Gastrocnemius medialis (tissue), 4 donors: ENCODE data around the gene COBL. TPM values are rescaled to one million over a fixed set of nuclear protein-coding genes. Genes with fewer than 3 reads are reported as not detected.

Experiments
- ATAC-seq, 2 donors: fragments of 150-250 bp; one replicate each; pipeline ENCODE4 v1.9.1; 2016
- DNase-seq, 2 donors: peaks; one replicate each; pipeline ENCODE4 v3.0.0-alpha.2; 2019
- H3K27ac ChIP-seq, 4 donors: fragments of 200-600 bp; sonication (generic); 1 replicate in 1 of 4; 2 replicates in 3 of 4; pipeline ENCODE4 v1.5.1; 2016 to 2018; ENCODE audit warnings: mild to moderate bottlenecking in 2 of 4, moderate library complexity in 1 of 4
- H3K27me3 ChIP-seq, 3 donors: fragments of 200-600 bp; sonication (generic) in 2 of 3; 1 replicate in 1 of 3; 2 replicates in 2 of 3; pipeline versions ENCODE4 v1.5.1 to v1.6.0; 2016 to 2019; ENCODE audit warnings: mild to moderate bottlenecking in 1 of 3, moderate library complexity in 1 of 3
- H3K36me3 ChIP-seq, 2 donors: fragments of 200-600 bp; sonication (generic) in 1 of 2; one replicate each; pipeline ENCODE4 v1.5.1; 2017 to 2018
- H3K4me1 ChIP-seq, 2 donors: fragments of 200-600 bp; sonication (generic) in 1 of 2; one replicate each; pipeline ENCODE4 v1.5.1; 2016 to 2017; ENCODE audit warnings: mild to moderate bottlenecking in 2 of 2
- H3K4me3 ChIP-seq, 4 donors: fragments of 200-600 bp; sonication (generic) in 3 of 4; 1 replicate in 1 of 4; 2 replicates in 3 of 4; pipeline ENCODE4 v1.5.1; 2016 to 2019; ENCODE audit warnings: mild to moderate bottlenecking in 2 of 4
- H3K9me3 ChIP-seq, 3 donors: fragments of 200-600 bp; sonication (generic) in 2 of 3; 1 replicate in 1 of 3; 2 replicates in 2 of 3; pipeline ENCODE4 v1.5.1; 2016 to 2019
- POLR2A ChIP-seq, 2 donors: fragments of 450-650 bp; IDR thresholded peaks; one replicate each; pipeline ENCODE4 v1.6.1; 2017; ENCODE audit warnings: antibody characterized with exemption in 2 of 2, mild to moderate bottlenecking in 2 of 2, moderate library complexity in 2 of 2
- in situ Hi-C, 4 donors: fragments of 200-750 bp; cut with MboI; loops; one replicate each; pipeline versions ENCODE4 v1.15.0 to v1.8.0; 2017; ENCODE audit warnings: low sequenced_read_pairs in 4 of 4
- intact Hi-C: fragments of 100-400 bp; cut with DNase I; formaldehyde crosslinking; loops from one replicate; pipeline ENCODE4 v1.15.1; 2023; ENCODE audit warnings: low total_unique reads
- total RNA-seq, 4 donors: library from RNA; depleted of rRNA; stranded (reverse); fragments of >200 nt; gene quantifications; one replicate each; pipeline versions ENCODE4 v1.1.0 to v1.2.3, GENCODE V29; 2016
- TF ChIP-seq, protein P1 (sequence below), 5 experiments: fragments of 450-650 bp in 3 of 5; fragments of 200-600 bp in 2 of 5; sonication (generic) in 2 of 5; IDR thresholded peaks in 4 of 5; conservative IDR thresholded peaks in 1 of 5; 1 replicate in 4 of 5; 2 replicates in 1 of 5; pipeline ENCODE4 v1.5.1; 2016 to 2019; ENCODE audit warnings: antibody characterized with exemption in 5 of 5, mild to moderate bottlenecking in 3 of 5, moderate library complexity in 3 of 5

The COBL gene
- total RNA-seq, 4 donors from 2014 or later, result 82.1 to 170 (median 124) TPM

DNA sequence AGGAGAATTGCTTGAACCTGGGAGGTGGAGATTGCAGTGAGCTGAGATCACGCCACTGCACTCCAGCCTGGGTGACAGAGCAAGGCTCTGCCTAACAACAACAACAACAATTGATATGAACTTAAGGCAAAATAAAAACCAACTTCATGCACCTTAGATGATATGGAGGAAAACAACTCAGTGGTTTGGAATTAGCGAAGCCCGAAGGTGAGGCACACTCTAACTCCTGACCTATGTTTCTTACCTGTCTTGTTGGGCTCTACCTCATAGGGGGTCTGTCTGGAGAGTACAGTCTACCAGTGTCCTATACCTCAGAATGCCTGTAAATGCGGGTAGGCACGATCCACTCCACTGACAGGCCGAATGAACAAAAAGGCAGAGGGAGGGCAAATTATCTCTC lies 24.3 kb upstream of the COBL start:
- H3K27ac ChIP-seq, result no peak overlapping the region
- no peak for TF ChIP-seq POLR2A (IDR thresholded peaks at IDR 0.05)
- TF ChIP-seq, protein P1, sequence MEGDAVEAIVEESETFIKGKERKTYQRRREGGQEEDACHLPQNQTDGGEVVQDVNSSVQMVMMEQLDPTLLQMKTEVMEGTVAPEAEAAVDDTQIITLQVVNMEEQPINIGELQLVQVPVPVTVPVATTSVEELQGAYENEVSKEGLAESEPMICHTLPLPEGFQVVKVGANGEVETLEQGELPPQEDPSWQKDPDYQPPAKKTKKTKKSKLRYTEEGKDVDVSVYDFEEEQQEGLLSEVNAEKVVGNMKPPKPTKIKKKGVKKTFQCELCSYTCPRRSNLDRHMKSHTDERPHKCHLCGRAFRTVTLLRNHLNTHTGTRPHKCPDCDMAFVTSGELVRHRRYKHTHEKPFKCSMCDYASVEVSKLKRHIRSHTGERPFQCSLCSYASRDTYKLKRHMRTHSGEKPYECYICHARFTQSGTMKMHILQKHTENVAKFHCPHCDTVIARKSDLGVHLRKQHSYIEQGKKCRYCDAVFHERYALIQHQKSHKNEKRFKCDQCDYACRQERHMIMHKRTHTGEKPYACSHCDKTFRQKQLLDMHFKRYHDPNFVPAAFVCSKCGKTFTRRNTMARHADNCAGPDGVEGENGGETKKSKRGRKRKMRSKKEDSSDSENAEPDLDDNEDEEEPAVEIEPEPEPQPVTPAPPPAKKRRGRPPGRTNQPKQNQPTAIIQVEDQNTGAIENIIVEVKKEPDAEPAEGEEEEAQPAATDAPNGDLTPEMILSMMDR (IDR thresholded peaks at IDR 0.05 in 4 of 5, conservative IDR thresholded peaks at IDR 0.05 in 1 of 5), result no peak
- ATAC-seq, result no peak
- in situ Hi-C loops, result loop anchor here in 1 of 4 donors (10.0 kb wide), 1 partner anchor 116 kb away; no protein-coding TSS in a partner anchor
- H3K9me3 ChIP-seq, result no peaks in the 10 kb centered on the region
- H3K36me3 ChIP-seq, result no peaks in the 10 kb centered on the region
- intact Hi-C loops, result no loop called here
- no peak for DNase-seq
- no peak overlapping the region for H3K4me3 ChIP-seq
- no peaks in the 10 kb centered on the region for H3K4me1 ChIP-seq
- no peaks in the 10 kb centered on the region for H3K27me3 ChIP-seq

DNA sequence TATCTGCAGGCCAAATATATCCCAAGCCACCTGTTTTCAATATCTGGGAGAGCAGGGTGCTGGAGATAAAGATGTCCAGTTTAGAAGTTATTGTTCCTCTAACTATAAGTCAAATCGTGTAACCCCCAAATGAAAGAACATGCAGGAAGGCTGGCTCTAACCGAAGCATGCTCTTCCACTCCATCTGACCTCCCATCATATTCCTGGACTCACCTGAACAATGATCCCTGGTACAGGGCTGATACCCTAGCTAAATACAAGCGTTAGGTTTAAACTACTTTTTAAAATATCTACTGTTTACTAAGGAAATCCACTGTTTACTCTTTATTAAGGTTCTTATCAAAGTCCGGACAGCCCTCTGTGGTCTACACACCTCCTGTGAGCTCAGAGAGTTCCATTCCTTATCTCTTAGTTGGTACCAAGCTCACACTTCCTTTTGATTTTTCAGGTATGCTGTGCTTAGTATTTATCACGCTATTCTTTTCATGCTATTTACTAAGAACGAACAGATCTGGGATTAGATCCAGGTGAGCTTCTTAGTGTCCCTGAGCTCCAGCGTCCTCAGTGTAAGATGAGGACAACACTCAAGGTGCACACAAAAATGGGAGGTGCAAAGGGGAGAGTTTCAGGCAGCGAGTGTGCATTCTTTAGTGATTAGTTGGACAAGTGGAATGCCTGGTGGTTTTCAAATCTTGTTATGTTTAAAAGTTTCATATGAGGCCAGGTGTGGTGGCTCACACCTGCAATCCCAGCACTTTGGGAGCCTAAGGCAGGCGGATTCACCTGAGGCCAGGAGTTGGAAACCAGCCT lies 23.6 kb upstream of the COBL start:
- Histone ChIP-seq H3K27me3 (no peaks in the 10 kb centered on the region), H3K9me3 (no peaks in the 10 kb centered on the region), H3K27ac (no peak overlapping the region), H3K36me3 (no peaks in the 10 kb centered on the region), H3K4me1 (no peaks in the 10 kb centered on the region), H3K4me3 (no peak overlapping the region)
- TF ChIP-seq, protein P1 (IDR thresholded peaks at IDR 0.05 in 4 of 5, conservative IDR thresholded peaks at IDR 0.05 in 1 of 5), result no peak
- no peak for TF ChIP-seq POLR2A (IDR thresholded peaks at IDR 0.05)
- no peak for DNase-seq
- intact Hi-C loops, result no loop called here
- in situ Hi-C loops, result loop anchor here in 1 of 4 donors (10.0 kb wide), 1 partner anchor 115 kb away; no protein-coding TSS in a partner anchor
- no peak for ATAC-seq

DNA sequence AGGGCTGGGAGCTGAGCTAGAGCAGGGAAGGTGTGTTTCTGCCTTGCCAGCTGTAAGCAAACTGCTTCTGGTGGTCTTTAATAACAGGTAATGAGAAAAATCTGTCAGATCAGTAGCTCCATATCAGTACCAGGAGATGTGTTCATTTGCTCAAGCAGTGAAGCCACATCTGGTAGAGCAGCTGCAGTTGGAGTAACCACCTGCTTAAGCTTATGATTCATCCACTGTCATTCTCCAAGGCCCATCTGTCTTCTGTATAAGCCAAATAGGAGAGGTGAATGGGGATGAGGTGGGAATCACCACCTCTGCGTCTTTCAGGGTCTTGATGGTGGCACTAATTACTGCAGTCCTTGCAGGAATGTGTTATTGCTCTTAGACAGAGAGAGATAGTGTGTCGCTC lies 18.4 kb upstream of the COBL start:
- ATAC-seq (no peak), DNase-seq (no peak)
- no peak overlapping the region for H3K27ac ChIP-seq
- intact Hi-C loops, result no loop called here
- in situ Hi-C loops, result no loop called here
- no peaks in the 10 kb centered on the region for H3K9me3 ChIP-seq
- H3K4me3 ChIP-seq, result no peak overlapping the region
- H3K27me3 ChIP-seq, result no peaks in the 10 kb centered on the region
- TF ChIP-seq, protein P1 (IDR thresholded peaks at IDR 0.05 in 4 of 5, conservative IDR thresholded peaks at IDR 0.05 in 1 of 5), result no peak
- no peak for TF ChIP-seq POLR2A (IDR thresholded peaks at IDR 0.05)
- H3K4me1 ChIP-seq, result no peaks in the 10 kb centered on the region
- no peaks in the 10 kb centered on the region for H3K36me3 ChIP-seq

DNA sequence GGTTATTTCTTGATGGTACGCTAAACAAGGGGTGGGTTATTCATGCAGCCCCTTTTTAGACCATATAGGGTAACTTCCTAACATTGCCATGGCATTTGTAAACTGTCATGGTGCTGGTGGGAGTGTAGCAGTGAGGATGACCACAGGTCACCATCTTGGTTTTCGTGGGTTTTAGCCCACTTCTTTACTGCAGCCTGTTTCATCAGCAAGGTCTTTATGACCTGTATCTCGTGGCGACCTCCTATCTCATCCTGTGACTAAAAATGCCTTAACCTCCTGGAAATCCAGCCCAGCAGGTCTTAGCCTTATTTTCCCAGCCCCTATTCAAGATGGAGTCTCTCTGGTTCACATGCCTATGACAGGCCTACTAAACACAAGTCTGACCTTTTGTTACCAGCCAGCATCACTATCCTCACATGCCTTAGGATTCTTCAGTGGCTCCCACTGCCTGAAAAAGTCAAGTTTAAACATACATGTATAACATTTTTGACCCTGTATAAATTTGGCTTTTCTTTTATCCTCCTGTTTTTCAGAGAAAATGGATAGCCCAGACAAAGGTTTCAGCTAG lies 13.2 kb upstream of the COBL start:
- no peak for ATAC-seq
- no peak overlapping the region for H3K4me3 ChIP-seq
- DNase-seq, result no peak
- H3K27me3 ChIP-seq, result no peaks in the 10 kb centered on the region
- intact Hi-C loops, result loop anchor here (5.0 kb wide), 1 partner anchor 142 kb away; no protein-coding TSS in a partner anchor
- H3K9me3 ChIP-seq, result no peaks in the 10 kb centered on the region
- peaks cover 0 to 8% of the 10 kb centered on the region in 2 donors for H3K4me1 ChIP-seq
- H3K36me3 ChIP-seq, result no peaks in the 10 kb centered on the region
- TF ChIP-seq, protein P1 (IDR thresholded peaks at IDR 0.05 in 4 of 5, conservative IDR thresholded peaks at IDR 0.05 in 1 of 5), result no peak
- TF ChIP-seq POLR2A (IDR thresholded peaks at IDR 0.05), result no peak
- in situ Hi-C loops, result no loop called here
- H3K27ac ChIP-seq, result no peak overlapping the region
